Astrocyte (in vitro differentiated cells and primary cell): Measurements from ENCODE around the gene RNF169.

Experiments used
- CTCF ChIP-seq: IDR thresholded peaks from 2 replicates; pipeline ENCODE4 v1.5.1; 2011; ENCODE audit warnings: low read depth, mild to moderate bottlenecking, inconsistent platforms, low read length, moderate library complexity; ENCODE audit not compliant: insufficient read depth
- EZH2 ChIP-seq: IDR thresholded peaks from 2 replicates; pipeline ENCODE4 v1.6.1; 2012; ENCODE audit warnings: mild to moderate bottlenecking, low read length, inconsistent platforms; ENCODE audit not compliant: insufficient read depth

- TF ChIP-seq CTCF (no peak), EZH2 (no peak)
These were observed 4.4 kb upstream of the RNF169 start for GRCh38 chr11:74744277-74744676.
